ENCODE results near the gene ADAMTS7.
"Not testable (repeated sequence)": the region's sequence is repeated elsewhere in the genome, so short reads cannot be mapped to it uniquely, and the experiment has no call there.

The ADAMTS7 gene

GRCh38 chr15:78788016-78788660 lies 23.1 kb downstream of the ADAMTS7 start:
- Histone ChIP-seq H3K36me3 (ENCODE audit: control insufficient read depth, insufficient read depth, low read length) (no peaks in the 10 kb centered on the region), H3K4me1 (ENCODE audit: control insufficient read depth, insufficient read depth, low read length, poor library complexity, severe bottlenecking) (no peaks in the 10 kb centered on the region), H3K4me3 (ENCODE audit: insufficient read depth, low read depth, low read length, poor library complexity, severe bottlenecking) (no peak overlapping the region), H3K27ac (ENCODE audit: insufficient read depth, low read length, poor library complexity, severe bottlenecking) (no peak overlapping the region), H3K27me3 (replicated peaks; ENCODE audit: control insufficient read depth, insufficient read depth, low read length, poor library complexity, severe bottlenecking) (no peaks in the 10 kb centered on the region), H3K9me3 (ENCODE audit: control insufficient read depth, low read length) (no peaks in the 10 kb centered on the region)
- no peak for DNase-seq

GRCh38 chr15:78782402-78782801 lies 28.9 kb downstream of the ADAMTS7 start:
- H3K27ac ChIP-seq (ENCODE audit: insufficient read depth, low read length, poor library complexity, severe bottlenecking); H3K9me3 ChIP-seq (ENCODE audit: control insufficient read depth, low read length); H3K4me1 ChIP-seq (ENCODE audit: control insufficient read depth, insufficient read depth, low read length, poor library complexity, severe bottlenecking); H3K27me3 ChIP-seq (replicated peaks; ENCODE audit: control insufficient read depth, insufficient read depth, low read length, poor library complexity, severe bottlenecking); DNase-seq; H3K36me3 ChIP-seq (ENCODE audit: control insufficient read depth, insufficient read depth, low read length); H3K4me3 ChIP-seq (ENCODE audit: insufficient read depth, low read depth, low read length, poor library complexity, severe bottlenecking): not testable (repeated sequence)

DNA sequence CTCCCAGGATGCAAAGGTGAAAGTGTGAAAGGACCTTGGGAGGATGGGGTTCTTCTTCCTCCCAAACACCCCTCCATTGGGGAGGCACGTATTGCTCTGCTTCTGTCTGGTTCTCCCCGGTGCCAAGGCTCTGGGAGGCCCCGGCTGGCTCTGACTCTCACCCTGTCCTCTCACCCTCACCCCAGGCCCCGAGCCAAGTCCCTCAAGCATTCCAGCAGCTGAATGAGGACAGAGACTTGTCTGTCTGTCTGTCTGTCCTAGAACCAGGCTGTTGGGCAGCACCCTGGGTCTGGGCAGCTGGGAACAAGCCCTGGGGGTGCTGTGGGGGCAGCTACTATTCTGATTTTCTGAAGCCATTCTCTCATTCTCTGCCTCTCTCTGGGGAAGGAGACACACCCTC lies 29.9 kb downstream of the ADAMTS7 start:
- not testable (repeated sequence) for H3K4me1 ChIP-seq (ENCODE audit: control insufficient read depth, insufficient read depth, low read length, poor library complexity, severe bottlenecking); H3K4me3 ChIP-seq (ENCODE audit: insufficient read depth, low read depth, low read length, poor library complexity, severe bottlenecking); H3K9me3 ChIP-seq (ENCODE audit: control insufficient read depth, low read length); DNase-seq; H3K27me3 ChIP-seq (replicated peaks; ENCODE audit: control insufficient read depth, insufficient read depth, low read length, poor library complexity, severe bottlenecking); H3K36me3 ChIP-seq (ENCODE audit: control insufficient read depth, insufficient read depth, low read length); H3K27ac ChIP-seq (ENCODE audit: insufficient read depth, low read length, poor library complexity, severe bottlenecking)

- not testable (repeated sequence) for H3K27me3 ChIP-seq (replicated peaks; ENCODE audit: control insufficient read depth, insufficient read depth, low read length, poor library complexity, severe bottlenecking); H3K9me3 ChIP-seq (ENCODE audit: control insufficient read depth, low read length); H3K4me3 ChIP-seq (ENCODE audit: insufficient read depth, low read depth, low read length, poor library complexity, severe bottlenecking); H3K4me1 ChIP-seq (ENCODE audit: control insufficient read depth, insufficient read depth, low read length, poor library complexity, severe bottlenecking); DNase-seq; H3K27ac ChIP-seq (ENCODE audit: insufficient read depth, low read length, poor library complexity, severe bottlenecking); H3K36me3 ChIP-seq (ENCODE audit: control insufficient read depth, insufficient read depth, low read length)
Measured at GRCh38 chr15:78779975-78780374, 31.3 kb downstream of the ADAMTS7 start.

DNA sequence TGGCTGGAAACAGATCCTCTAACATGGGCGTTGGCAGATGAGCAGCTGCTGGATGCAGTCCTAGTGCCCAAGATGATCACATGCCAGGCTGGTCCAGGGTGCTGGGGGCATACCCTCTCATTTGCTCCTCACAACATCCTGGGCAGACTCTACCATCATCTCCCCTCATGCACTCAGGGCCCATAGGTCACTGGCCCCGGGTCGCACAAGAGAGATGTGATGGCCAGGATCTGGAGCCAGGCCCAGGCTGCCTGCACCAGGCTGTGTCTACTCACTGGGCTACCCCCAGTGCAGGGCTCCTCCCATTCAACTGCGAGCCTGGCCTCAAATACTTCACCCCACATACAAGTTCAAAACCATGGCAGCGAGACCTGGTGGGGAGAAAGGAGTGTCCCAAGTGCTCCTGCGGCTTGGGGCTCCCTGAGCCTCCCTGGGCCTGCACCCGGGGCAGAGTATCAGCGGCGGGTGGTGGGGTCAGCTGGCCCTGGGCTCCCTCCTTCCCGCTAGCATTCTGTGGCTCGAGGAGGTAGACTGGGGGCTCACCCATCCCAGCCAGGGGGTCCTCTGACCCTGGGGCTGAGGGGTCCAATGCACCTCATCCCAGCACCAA lies 32.0 kb downstream of the ADAMTS7 start:
- not testable (repeated sequence) for H3K4me3 ChIP-seq (ENCODE audit: insufficient read depth, low read depth, low read length, poor library complexity, severe bottlenecking); H3K9me3 ChIP-seq (ENCODE audit: control insufficient read depth, low read length); H3K4me1 ChIP-seq (ENCODE audit: control insufficient read depth, insufficient read depth, low read length, poor library complexity, severe bottlenecking); H3K27me3 ChIP-seq (replicated peaks; ENCODE audit: control insufficient read depth, insufficient read depth, low read length, poor library complexity, severe bottlenecking); DNase-seq; H3K36me3 ChIP-seq (ENCODE audit: control insufficient read depth, insufficient read depth, low read length); H3K27ac ChIP-seq (ENCODE audit: insufficient read depth, low read length, poor library complexity, severe bottlenecking)

DNA sequence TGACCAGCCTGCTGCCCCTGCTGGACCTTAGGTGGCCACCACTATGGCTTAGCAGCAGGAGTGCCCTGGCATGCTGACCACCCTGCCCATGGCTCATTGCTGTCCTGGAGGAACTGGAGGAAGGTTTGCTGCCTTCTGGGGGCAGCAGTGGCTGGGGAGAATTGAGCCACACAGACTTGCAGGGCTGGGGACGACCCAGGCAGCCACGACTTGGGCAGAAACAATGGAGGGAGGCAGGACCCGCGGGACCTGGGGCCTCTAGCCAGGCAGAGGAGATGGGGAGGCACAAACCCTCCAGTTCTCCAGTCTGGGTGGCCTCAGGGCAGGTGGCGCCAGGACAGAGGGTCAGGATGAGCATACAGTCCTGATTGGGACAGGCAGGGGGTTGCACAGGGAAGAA lies 32.8 kb downstream of the ADAMTS7 start:
- Histone ChIP-seq H3K4me3 (ENCODE audit: insufficient read depth, low read depth, low read length, poor library complexity, severe bottlenecking) (no peak overlapping the region), H3K36me3 (ENCODE audit: control insufficient read depth, insufficient read depth, low read length) (no peaks in the 10 kb centered on the region), H3K27me3 (replicated peaks; ENCODE audit: control insufficient read depth, insufficient read depth, low read length, poor library complexity, severe bottlenecking) (no peaks in the 10 kb centered on the region), H3K27ac (ENCODE audit: insufficient read depth, low read length, poor library complexity, severe bottlenecking) (no peak overlapping the region), H3K4me1 (ENCODE audit: control insufficient read depth, insufficient read depth, low read length, poor library complexity, severe bottlenecking) (no peaks in the 10 kb centered on the region), H3K9me3 (ENCODE audit: control insufficient read depth, low read length) (no peaks in the 10 kb centered on the region)
- no peak for DNase-seq

GRCh38 chr15:78777953-78778345 lies 33.3 kb downstream of the ADAMTS7 start:
- DNase-seq; H3K4me3 ChIP-seq (ENCODE audit: insufficient read depth, low read depth, low read length, poor library complexity, severe bottlenecking); H3K9me3 ChIP-seq (ENCODE audit: control insufficient read depth, low read length); H3K27ac ChIP-seq (ENCODE audit: insufficient read depth, low read length, poor library complexity, severe bottlenecking); H3K36me3 ChIP-seq (ENCODE audit: control insufficient read depth, insufficient read depth, low read length); H3K27me3 ChIP-seq (replicated peaks; ENCODE audit: control insufficient read depth, insufficient read depth, low read length, poor library complexity, severe bottlenecking); H3K4me1 ChIP-seq (ENCODE audit: control insufficient read depth, insufficient read depth, low read length, poor library complexity, severe bottlenecking): not testable (repeated sequence)

- DNase-seq: not testable (repeated sequence)
Measured at GRCh38 chr15:78777290-78777952, 33.8 kb downstream of the ADAMTS7 start.

DNA sequence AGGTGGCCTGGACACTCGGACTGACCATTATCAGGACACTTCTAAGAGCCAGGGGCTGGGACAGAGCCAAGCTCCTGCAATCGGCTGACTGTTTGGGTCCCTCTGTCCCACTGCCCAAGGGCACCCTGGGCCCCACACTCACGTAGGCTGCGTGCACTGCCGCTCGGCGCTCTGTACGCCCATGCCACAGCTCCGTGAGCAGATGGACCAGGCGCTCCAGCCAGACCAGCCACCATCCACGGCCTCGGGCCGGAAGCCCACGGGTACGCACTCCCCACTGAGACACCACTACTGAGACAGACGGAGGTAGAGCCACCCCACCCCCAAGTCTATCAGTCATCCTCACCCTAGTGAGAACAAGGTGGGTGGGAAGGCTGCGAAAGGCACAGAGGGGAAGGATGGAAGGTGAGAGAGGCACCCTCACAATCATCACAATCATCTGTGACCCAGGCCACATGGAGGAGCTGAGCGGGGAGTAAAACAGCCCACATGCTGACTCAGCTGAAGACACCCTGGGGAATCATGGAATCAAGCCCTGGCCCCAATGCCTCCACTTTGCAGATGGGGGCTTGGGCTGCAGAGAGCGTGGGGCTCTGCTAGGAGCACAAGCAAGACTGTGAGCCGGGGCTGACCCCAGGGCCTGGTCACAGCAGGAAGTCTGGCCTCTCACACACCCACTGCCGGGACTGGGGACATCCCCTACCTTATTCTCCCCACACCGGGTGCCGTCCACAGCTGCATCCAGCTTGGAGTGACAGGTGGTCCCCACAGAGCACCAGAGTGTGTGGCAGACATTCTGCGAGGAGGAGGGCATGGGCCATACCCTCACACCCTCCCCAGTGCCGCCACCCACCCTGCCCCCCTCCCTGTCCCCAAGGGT lies 35.0 kb downstream of the ADAMTS7 start:
- DNase-seq; H3K36me3 ChIP-seq (ENCODE audit: control insufficient read depth, insufficient read depth, low read length); H3K4me1 ChIP-seq (ENCODE audit: control insufficient read depth, insufficient read depth, low read length, poor library complexity, severe bottlenecking); H3K9me3 ChIP-seq (ENCODE audit: control insufficient read depth, low read length); H3K27me3 ChIP-seq (replicated peaks; ENCODE audit: control insufficient read depth, insufficient read depth, low read length, poor library complexity, severe bottlenecking); H3K4me3 ChIP-seq (ENCODE audit: insufficient read depth, low read depth, low read length, poor library complexity, severe bottlenecking); H3K27ac ChIP-seq (ENCODE audit: insufficient read depth, low read length, poor library complexity, severe bottlenecking): not testable (repeated sequence)

More at GRCh38 chr15:78777290-78777952, 33.8 kb downstream of the ADAMTS7 start:
- H3K27ac ChIP-seq (ENCODE audit: insufficient read depth, low read length, poor library complexity, severe bottlenecking); H3K4me1 ChIP-seq (ENCODE audit: control insufficient read depth, insufficient read depth, low read length, poor library complexity, severe bottlenecking); H3K27me3 ChIP-seq (replicated peaks; ENCODE audit: control insufficient read depth, insufficient read depth, low read length, poor library complexity, severe bottlenecking); H3K36me3 ChIP-seq (ENCODE audit: control insufficient read depth, insufficient read depth, low read length); H3K9me3 ChIP-seq (ENCODE audit: control insufficient read depth, low read length); H3K4me3 ChIP-seq (ENCODE audit: insufficient read depth, low read depth, low read length, poor library complexity, severe bottlenecking): not testable (repeated sequence)

DNA sequence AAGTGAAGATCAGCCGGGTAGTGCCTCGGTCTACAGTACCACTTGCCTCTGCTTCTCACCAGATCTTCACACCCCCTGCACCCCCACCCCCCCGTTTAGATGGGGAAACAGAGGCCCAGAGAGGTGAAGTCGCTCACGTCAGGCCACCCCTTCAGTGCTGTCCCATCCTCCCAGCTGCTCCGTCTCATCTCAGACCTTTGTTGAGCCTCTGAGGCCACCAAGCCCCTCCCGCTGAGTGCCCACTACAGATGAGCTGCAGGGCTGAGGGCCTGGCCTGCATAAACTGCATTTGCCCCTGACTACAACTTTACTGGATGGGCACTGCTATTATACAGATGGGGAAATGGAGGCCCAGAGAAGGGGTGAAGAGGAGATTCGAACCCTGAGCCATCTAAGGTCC lies 35.8 kb downstream of the ADAMTS7 start:
- Histone ChIP-seq H3K36me3 (ENCODE audit: control insufficient read depth, insufficient read depth, low read length) (no peaks in the 10 kb centered on the region), H3K27me3 (replicated peaks; ENCODE audit: control insufficient read depth, insufficient read depth, low read length, poor library complexity, severe bottlenecking) (no peaks in the 10 kb centered on the region), H3K4me3 (ENCODE audit: insufficient read depth, low read depth, low read length, poor library complexity, severe bottlenecking) (no peak overlapping the region), H3K27ac (ENCODE audit: insufficient read depth, low read length, poor library complexity, severe bottlenecking) (no peak overlapping the region), H3K4me1 (ENCODE audit: control insufficient read depth, insufficient read depth, low read length, poor library complexity, severe bottlenecking) (no peaks in the 10 kb centered on the region), H3K9me3 (ENCODE audit: control insufficient read depth, low read length) (no peaks in the 10 kb centered on the region)
- no peak for DNase-seq
